NCI-H187 (cell line): ENCODE results near the gene BEAN1.
"Not testable (repeated sequence)": the region's sequence is repeated elsewhere in the genome, so short reads cannot be mapped to it uniquely, and the experiment has no call there.

Experiments
- DNase-seq, 2 experiments: peaks; one replicate each; lab custom pipeline; 2025; lab: John Stamatoyannopoulos, UW

Gene BEAN1

DNA sequence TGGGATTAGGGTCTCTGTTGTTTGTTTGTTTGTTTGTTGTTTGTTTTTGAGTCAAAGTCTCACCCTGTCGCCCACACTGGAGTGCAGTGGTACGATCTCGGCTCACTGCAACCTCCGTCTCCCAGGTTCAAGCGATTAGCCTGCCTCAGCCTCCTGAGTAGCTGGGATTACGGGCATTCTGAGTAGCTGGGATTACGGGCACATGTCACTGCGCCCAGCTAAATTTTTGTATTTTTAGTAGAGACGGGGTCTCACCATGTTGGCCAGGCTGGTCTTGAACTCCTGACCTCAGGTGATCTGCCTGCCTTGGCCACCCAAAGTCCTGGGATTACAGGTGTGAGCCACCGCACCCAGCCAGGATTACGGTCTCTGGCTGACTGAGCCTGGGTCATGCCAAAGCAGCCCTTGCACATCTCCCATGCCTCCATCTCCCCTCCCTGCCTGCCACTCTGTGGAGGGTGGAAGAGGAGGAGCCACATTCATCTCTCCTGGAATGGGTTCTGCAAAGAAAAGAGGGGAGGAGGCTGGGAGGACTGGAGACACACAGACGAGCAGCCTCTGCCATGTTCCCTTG, 59.2 kb downstream of the BEAN1 start:
- DNase-seq, result no peak

DNA sequence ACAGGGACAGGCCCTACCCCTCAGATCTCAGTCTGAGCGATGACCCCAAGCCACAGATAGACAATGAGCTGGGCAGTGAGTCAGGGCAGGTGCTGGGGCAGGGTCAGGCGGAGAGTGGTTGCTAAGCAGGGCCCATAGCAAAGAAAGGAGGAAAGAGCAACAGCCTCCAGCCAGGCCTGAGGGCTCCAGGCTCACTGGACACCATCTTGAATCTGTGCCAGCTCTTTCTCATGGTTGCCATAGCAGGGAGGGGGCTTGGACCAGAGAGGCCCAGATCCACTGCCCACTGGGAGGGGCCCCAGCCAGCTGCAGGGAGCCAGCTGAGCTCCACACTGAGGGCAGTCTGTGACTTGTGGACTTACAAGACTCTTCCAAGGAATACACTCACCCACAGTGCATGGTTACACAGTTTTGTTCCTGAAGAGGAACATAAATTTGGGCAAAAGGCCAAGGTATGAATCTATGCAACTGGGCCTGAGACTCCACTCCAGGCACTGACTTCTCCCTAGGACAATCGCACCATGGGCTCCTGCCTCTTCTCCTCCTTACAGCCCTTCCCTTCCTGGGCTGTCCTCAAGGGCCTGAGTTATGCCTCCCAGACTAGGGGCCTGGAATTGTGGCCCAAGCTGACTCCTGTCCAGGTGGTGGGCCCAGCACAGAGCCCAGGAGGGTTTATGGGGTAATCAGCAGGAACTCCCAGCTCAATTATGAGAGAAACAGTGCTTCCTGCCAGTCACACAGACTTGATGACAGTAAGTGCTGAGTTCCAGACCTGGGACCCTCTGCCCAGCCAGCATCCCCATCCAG, 59.9 kb downstream of the BEAN1 start:
- DNase-seq, result no peak

DNA sequence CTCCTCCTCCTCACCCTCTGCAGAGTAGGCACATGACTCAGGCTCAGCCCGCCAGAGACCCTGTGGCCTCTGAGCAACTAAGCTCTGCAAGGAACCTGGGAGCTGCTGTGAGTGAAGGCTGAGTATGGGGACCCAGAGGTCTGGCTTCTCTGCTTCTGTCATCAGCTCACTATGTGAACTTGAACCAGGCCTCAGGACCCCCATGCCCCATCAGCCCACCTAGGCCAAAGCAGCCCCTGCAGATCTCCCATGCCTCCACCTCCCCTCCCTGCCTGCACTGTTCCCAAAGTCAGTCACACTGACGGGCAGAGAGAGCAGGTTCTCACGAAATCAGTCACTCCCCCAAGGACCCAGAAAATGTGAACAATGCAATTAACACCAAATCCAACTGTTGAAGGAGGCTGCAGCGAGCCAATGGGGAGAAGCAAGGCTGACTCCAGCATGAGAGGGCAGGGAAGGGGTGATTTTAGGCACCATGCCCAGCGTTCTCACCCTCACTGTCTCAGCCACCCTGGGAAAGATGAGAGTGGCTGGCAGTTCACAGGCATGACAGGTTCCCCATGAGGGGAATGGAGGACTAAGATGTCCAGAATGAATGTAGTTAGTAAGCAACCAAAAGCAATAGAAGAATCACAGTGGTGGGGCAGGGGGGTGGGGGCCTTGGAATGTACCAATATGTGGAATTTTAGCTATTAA, 60.6 kb downstream of the BEAN1 start:
- no peak for DNase-seq

DNA sequence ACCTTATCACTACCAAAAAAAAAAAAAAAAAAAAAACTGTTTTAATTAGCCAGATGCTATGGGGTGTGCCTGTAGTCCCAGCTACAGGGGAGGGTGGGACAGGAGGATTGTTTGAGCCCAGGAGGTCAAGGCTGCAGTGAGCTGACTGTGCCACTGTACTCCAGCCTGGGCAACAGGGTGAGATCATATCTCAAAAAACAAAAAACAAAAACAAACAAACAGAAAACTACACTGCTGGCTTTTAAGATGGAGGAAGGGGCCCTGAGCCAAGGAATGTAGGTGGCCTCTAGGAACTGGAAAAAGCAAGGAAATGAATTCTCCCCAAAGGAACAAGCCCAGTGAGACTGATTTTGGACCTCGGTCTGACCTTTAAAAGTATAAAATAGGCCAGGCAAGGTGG, 61.4 kb downstream of the BEAN1 start:
- DNase-seq, result no peak

DNA sequence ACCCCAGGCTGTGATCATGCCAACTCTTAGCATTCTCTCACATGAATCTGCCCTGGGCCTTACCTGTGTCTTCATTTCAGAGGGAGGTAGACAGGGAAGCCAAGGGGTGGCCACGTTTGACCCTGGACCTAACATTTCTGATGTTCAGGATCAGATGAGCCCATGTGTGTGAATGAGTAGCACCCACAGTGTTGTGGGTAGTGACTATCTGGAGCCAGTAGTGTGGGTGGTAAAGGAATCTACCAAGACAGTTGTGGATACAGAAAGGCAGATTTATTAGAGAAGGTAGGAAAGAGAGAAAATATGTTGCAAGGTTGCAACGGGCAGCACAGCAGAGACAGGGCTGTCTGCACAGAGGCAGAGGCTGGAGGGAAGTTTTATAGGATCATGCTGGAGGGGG, 62.3 kb downstream of the BEAN1 start:
- no peak for DNase-seq

DNA sequence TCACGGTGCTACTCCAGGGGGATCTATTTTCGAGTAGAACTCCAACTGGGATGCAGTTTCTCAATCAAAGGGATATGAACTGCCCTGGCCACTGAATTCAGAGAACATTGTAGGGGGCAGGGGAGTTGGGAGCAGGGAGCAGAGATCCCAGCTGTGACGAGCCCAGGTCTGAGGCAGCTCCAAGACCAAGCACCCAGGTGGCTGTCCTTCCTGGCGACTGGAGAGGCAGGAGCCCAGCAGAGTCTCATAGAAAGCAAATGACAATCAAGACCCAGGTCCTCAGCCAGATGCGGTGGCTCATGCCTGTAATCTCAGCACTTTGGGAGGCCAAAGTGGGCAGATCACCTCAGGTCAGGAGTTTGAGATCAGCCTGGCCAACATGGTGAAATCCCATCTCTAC, 62.7 kb downstream of the BEAN1 start:
- DNase-seq, result no peak

DNA sequence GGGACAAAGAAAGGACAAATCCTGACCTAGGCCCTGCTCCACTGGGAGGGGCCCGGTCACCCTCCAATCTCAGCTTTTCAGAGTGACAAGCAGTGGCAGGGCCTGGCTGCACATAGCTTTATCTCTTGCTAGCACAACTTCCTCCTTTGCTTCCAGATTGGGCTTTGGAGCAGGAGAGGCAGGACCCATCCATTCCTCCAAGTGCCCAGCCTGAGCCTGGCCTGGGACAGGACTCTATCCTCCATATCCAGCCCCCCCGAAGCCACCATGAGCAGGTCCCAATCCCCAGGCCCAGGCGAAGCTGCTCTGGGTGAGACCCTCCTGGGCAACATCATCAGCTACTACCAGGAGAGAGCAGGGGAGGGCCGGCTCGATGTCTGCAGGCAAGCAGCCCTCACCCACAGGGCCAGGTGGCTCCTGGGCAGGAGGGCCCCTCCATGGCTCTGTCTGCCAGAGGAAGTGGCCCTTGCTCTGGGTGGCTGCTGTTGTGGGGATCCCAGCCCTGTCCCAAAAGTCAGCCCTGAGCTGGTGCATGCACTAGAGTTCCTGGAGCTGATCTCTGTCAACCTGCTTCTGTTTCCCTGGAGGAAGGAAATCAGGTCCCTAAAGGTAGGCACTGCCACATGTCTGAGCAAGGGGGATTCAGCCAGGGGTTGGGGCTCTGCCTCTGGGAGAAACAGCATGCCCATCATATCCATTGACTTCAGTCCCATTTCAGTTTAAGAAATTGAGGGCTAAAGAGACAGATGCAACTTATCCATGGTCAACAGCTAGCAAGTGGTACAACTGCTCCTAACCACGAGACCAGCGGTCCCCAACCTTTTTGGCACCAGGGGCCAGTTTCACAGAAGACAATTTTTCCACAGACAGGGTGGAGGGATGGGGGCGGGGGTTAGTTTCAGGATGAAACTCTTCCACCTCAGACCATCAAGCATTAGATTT, 64.0 kb downstream of the BEAN1 start:
- no peak for DNase-seq

DNA sequence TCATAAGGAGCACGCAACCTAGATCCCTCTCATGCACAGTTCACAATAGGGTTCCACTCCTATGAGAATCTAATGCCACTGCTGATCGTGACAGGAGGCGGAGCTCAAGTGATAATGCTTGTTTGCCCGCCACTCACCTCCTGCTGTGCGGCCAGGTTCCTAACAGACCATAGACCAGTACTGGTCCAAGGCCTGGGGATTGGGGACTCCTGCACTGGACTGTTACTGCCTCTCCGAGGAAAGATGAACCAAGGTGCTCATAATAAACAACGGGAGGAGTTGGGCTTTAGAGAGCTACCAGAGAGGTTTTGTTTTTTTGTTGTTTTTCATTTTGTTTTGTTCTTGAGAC, 64.6 kb downstream of the BEAN1 start:
- DNase-seq, result no peak

DNA sequence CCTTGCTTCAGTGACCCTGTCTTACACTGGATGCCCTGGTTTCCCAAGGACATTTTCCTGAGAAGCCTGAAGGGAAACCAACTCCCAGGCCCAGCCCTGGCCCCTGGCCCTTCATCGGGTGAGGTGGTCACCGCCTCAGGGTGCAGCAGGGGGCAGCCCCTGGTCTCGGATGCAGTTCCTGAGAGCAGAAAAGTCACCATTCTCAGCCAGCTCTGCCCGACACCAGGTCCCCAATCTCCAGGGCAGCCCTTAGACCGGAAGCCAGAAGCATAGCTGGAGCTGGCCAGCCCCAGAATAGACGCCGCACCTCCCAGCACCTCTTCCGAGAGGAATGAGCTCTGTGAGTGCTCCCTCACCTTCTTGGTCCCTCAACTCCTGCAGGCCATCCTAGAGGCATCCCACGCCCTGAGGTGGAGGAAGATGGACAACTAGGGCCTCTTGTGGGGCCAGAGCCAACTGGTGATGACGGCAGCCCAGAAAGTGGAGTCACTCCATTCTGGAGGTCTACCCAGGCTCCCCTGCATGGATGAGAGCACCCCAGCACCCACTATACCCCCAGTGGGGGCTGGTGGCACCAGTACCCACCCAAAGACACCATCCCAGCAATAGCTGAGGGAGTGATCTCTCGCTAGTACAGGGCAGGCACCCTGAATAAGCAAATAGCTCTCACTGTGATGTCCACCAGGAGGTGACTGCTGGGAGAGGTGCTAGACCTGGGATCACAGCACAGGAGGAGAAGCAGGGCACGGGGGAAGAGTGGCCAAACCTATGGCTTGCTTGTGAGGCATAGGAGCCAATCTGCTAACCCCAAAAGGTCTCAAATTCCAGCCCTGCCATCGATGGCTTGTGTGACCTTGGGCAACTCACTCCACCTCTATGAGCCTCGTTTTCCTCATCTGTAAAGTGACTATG, 66.7 kb downstream of the BEAN1 start:
- no peak for DNase-seq

DNA sequence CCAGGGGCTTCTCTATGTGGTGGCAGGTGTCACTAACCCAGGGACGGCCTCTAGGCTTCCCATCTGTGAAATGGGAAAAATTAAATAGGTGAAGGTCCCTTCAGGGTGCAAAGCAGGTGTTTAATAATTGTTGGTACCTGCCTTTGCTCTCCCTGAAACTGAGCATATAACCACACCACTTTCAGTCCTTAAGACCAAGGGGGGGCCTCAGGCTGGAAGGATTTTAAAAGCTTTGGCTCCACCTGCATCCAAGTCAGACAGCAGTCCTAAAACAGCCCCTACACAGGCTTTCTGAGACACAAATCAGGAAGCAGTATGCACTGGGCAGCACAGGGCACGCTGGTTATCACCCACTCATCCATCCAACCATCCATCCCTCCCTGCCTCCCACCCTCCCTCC, 67.8 kb downstream of the BEAN1 start:
- no peak for DNase-seq

DNA sequence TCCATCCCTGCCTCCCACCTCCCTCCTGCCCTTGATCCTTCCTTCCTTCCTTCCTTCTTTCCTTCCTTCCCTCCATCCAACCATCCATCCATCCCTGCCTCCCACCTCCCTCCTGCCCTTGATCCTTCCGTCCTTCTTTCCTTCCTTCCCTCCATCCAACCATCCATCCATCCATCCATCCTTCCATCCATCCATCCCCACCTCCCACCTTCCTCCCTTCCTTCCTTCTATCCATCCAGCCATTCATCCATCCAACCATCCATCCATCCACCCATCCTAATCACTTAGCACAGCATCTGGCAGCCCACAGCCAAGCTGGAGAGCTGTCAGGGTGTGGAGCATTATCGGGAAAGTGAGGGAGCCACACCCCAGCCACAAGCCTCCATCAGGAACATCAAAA, 68.3 kb downstream of the BEAN1 start:
- no peak for DNase-seq

DNA sequence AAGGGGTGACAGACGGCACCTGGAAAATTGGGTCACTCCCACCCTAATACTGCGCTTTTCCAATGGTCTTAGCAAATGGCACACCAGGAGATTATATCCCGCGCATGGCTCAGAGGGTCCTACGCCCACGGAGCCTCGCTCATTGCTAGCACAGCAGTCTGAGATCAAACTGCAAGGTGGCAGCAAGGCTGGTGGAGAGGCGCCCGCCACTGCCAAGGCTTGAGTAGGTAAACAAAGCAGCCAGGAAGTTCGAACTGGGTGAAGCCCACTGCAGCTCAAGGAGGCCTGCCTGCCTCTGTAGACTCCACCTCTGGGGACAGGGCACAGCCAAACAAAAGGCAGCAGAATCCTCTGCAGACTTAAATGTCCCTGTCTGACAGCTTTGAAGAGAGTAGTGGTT, 69.1 kb downstream of the BEAN1 start:
- DNase-seq, result not testable (repeated sequence)

DNA sequence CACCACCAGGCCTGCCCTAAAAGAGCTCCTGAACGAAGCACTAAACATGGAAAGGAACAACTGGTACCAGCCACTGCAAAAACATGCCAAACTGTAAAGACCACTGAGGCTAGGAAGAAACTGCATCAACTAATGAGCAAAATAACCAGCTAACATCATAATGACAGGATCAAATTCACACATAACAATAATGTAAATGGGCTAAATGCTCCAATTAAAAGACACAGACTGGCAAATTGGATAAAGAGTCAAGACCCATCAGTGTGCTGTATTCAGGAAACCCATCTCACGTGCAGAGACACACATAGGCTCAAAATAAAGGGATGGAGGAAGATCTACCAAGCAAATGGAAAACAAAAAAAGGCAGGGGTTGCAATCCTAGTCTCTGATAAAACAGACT, 70.8 kb downstream of the BEAN1 start:
- not testable (repeated sequence) for DNase-seq

DNA sequence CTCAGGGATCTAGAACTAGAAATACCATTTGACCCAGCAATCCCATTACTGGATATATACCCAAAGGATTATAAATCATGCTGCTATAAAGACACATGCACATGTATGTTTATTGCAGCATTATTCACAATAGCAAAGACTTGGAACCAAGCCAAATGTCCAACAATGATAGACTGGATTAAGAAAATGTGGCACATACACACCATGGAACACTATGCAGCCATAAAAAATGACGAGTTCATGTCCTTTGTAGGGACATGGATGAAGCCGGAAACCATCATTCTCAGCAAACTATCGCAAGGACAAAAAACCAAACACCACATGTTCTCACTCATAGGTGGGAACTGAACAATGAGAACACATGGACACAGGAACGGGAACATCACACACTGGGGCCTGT, 74.5 kb downstream of the BEAN1 start:
- not testable (repeated sequence) for DNase-seq

DNA sequence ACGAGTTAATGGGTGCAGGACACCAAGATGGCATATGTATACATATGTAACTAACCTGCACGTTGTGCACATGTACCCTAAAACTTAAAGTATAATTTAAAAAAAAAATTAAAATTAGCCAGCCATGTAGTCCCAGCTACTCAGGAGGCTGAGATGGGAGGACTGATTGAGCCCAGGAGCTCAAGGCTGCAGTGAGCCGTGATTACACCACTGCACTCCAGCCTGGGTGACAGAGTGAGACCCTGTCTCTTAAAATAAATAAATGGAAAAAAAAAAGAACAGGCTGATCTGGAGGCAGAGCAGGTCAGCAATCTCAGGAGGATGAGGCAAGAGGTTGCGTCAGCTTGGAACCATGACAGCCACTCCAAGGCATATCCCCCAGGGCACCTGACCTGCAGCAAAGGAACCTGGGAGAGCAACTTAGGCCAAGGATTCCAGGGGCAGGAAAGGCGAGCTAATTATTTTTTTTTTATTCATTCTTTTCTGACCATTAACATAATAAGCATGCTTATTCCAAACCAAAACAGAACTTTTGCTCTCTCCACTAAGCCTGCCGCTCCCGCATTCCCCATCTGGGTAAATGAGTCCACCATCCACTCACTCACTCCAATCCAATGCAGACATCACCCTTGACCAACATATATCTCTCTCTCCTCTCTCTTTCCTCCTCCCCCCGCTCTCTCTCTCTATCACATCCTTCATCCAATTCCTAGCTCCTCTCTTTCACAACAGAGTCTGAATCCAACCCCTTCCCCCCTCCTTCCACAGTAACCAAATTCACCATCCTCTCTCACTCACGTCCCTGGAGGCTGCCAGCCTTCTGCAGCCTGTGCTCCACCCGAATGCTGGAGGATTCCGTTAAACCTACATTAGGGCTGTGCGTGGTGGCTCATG, 75.2 kb downstream of the BEAN1 start:
- no peak for DNase-seq

DNA sequence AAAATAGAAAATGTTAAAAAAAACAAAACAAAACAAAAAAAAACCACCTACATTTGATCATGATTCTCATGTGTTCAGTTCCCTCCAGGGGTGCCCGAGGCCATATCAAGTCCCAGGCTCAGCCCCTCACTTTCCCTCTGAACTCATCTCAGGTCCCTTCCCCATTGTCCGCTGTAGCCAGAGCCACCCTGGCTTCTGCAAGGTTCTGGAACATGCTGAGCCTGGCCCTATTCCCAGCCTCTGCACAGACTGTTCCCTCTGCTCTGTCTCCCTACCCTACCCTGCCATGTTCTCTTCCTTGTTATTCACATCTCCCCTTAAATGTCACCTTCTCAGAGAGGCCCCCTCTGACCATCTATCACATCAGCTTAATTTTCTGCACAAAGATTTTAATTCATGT, 75.9 kb downstream of the BEAN1 start:
- no peak for DNase-seq

DNA sequence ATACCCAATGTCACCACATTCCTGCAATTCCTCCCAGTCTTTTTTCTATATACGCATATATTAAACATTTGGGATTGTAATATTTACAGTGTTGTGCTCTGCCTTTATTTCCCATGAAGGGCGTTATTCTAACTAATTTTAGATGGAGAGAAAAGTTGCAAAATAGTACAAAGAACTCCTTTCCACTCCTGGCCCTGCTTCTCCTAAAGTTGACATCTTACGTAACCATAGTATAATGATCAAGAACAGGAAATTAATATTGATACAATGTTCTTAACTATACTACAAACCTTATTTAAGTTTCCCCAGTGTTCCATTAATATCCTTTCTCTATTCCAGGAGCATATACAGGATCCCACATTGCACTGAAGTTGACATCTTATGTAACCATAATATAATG, 76.5 kb downstream of the BEAN1 start:
- DNase-seq, result no peak

DNA sequence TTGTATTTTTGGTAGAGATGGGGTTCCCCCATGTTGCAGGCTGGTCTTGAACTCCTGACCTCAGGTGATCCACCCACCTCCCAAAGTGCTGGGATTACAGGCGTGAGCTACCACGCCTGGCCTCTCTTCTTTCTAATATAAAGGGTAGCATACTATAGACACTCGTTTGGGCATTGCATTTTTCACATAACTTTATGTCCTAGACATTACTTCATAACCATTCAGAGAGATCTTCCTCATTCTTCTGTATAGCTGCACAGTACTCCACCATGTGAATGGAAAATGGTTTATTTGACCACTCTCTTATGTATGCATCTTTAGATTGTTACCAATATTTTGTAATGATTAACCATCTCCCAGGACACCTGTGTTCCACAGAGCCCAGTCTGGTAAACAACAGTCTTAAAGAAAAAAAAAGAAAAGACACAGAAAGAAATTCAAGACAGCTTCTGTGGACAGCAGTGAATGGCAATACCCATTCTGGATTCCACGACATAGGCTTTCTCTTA, 80.7 kb downstream of the BEAN1 start:
- DNase-seq, result no peak

DNA sequence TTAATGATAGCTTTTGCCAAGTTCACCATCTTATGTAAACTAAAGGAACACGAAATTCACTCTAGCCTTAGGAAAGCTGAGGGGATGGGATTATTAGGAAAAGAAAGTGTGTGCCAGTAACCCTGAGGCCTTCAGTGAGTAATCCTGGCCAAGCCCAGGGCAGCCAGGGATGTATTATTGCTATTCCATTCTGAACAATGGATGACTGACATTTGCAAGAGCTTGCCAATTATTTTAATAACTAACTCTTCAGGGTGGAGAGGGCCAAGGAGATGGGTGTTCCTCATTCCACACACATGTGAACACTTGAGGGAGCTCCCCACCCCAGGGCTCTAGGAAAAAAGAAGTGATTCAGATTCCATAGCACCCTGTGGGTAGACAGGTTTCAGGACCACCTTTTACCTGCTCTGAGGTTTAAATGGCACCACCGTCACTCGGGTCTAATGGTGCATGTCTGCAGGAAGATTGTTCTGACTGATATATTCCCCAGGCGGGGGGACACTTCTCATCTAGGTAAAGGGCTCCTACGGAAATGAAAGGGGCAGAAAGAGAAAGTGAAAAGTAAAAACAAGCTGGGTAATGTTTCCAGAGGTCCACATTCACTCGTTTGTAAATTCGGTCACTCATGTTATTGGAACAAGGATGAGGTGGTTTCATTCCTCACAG, 81.3 kb downstream of the BEAN1 start:
- no peak for DNase-seq
